Activated CD4-positive, alpha-beta T cell treated with anti-CD3 and anti-CD28 coated beads for 1 hour (primary cell): ENCODE data around the gene CATSPERB.
"Not testable (repeated sequence)": the region's sequence is repeated elsewhere in the genome, so short reads cannot be mapped to it uniquely, and the experiment has no call there.

Experiments
- DNase-seq: peaks from one replicate; pipeline ENCODE4 v3.0.0-alpha.2; 2020

CATSPERB gene

GRCh38 chr14:91575469-91576208, 156.2 kb downstream of the CATSPERB start:
- no peak for DNase-seq

GRCh38 chr14:91573894-91574837, 157.7 kb downstream of the CATSPERB start:
- peak; percentile 72 for DNase-seq

- no peak for DNase-seq
Observed at GRCh38 chr14:91573528-91573893, 158.4 kb downstream of the CATSPERB start.

- DNase-seq = no peak
Observed at GRCh38 chr14:91570021-91570420, 161.9 kb downstream of the CATSPERB start.

- no peak for DNase-seq
Observed at GRCh38 chr14:91569301-91569700, 162.6 kb downstream of the CATSPERB start.

- DNase-seq = no peak
Observed at GRCh38 chr14:91568626-91569025, 163.3 kb downstream of the CATSPERB start.

GRCh38 chr14:91567827-91568226, 164.1 kb downstream of the CATSPERB start:
- not testable (repeated sequence) for DNase-seq

GRCh38 chr14:91555531-91555930, 176.4 kb downstream of the CATSPERB start:
- DNase-seq = no peak

- no peak for DNase-seq
Observed at GRCh38 chr14:91554535-91555332, 177.2 kb downstream of the CATSPERB start.

GRCh38 chr14:91548108-91548507, 183.8 kb downstream of the CATSPERB start:
- no peak for DNase-seq

- DNase-seq = no peak
Observed at GRCh38 chr14:91545946-91546716, 185.8 kb downstream of the CATSPERB start.

GRCh38 chr14:91545204-91545603, 186.7 kb downstream of the CATSPERB start:
- DNase-seq = no peak

- no peak for DNase-seq
Observed at GRCh38 chr14:91536327-91536726, 195.6 kb downstream of the CATSPERB start.

- not testable (repeated sequence) for DNase-seq
Observed at GRCh38 chr14:91534059-91534458, 197.8 kb downstream of the CATSPERB start.

- DNase-seq = no peak
Observed at GRCh38 chr14:91533623-91534022, 198.3 kb downstream of the CATSPERB start.
